Measurements from ENCODE around the gene SLC28A3.

SLC28A3 gene

DNA sequence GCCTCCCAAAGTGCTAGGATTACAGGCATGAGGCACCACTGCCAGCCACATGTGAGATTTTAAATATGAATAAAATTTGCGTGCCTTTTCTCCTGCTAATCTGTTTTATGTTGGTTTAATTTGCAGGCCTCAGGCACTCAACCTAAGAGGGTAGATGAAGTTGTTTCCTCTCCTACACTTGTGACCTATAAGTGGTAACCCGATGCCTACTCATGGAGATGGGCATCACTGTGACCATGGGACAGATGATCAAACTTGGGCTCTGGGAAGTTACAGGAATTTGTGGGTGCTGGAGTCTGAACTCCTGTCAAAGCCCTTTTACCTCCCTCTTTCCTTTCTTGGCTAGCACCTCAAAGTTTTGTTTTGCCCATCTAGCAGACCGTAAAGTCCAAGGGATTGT is 1.1 kb downstream of the SLC28A3 start:
- DNase-seq: no peak

DNA sequence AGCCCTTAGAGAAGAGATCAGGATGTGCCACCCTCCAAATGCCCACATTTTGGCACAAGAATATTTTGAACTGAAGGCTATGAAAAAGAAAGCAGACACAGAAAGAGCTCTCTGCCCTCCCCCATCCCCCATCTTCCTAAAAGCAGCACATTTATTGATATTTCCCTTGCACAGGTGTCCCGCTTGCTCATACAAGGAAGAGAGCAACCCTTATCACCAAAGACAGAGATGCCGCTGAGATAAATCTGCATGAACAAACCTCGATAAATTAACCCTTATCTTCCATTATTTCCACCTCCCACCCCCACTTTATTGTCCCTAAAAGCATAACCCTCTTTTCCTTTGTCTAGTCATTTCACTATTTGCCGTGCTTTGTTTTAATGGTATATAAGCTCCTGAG is 1.8 kb downstream of the SLC28A3 start:
- no peak for DNase-seq

DNA sequence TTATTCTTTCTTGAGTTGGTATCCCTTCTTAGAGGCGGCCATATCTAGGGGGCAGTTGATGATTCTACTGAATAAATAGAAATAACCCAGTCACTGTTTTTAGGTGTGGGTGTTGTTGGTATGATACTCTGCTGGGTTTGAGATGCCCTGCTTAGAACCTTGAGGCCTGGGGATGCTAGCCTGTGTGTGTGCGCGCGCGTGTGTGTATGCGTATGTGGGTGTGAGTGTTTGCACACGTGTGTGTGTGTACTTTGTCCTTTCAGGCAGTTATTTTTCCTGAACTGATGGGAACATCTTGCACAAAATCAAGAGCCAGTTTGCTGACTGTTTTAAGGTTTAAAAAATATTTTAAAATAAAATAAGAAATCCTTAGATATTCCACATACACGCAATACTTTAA is 3.3 kb downstream of the SLC28A3 start:
- DNase-seq: no peak

DNA sequence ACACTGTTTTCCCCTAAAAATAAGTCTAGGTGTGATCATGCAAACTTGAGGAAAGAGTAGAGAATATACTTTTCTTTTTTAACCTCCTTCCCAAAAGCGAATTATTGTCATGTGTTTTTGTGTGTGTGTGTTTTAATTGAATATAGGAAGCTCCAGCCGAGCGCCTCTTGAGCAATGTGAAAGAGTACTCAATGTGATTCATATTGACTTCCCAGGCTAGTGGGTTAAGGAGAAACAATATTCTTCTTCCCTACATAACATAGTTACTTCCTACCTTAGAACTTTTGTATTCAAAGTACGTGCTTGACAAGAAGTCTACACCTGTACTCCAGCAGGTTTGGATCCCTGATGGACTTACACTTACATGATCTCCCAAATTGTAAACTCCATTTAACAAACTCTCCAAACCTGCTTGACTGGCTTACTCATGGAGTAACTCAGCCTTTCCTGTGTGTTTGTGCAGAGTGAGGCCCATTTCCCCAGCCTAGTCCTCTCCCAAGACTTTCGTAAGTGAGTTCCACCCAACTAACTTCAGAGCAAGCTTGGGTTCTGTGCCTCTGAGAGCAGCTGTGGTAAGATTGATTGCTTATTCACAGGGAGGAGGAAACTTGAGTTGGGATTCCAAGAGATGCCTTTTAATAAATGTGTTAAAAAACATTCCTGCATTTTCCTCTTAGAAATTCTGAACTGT is 9.3 kb downstream of the SLC28A3 start:
- no peak for DNase-seq

DNA sequence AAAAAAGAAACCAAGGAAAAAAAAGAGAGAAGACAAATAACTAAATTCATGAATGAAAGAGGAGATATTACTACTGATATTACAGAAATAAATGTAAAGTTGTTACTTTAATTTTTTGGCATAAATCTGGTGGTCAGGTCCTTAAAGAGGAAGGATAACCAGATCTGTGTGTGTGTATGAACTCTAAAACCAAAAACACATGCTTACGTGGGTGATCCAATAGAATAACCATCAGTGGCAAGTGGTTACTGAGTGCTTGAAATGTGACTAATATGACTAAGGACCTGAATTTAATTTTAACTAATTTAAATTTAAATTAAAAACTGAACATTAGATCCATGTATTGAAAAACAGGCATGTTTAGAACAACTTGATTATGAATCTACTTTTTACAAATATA is 10.3 kb downstream of the SLC28A3 start:
- no peak for DNase-seq

DNA sequence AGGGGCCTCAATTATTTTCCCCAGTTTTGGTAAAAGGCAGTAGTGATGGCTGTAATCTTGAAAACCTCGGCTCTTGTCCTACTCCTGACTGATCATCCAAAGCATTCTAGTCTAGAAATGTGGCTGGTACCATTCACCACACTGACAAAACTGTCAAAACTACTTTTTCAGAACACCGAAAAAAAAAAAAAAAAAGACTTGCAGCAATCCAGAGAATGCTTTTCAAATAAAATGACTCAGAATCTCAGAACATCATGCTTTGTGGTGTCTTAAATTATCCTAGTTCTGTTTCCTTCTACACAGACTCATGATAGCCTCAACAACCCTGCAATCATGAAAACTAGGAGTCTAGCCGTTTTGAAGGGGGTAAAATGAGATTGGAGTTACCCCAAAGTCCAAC is 13.4 kb downstream of the SLC28A3 start:
- DNase-seq: no peak

DNA sequence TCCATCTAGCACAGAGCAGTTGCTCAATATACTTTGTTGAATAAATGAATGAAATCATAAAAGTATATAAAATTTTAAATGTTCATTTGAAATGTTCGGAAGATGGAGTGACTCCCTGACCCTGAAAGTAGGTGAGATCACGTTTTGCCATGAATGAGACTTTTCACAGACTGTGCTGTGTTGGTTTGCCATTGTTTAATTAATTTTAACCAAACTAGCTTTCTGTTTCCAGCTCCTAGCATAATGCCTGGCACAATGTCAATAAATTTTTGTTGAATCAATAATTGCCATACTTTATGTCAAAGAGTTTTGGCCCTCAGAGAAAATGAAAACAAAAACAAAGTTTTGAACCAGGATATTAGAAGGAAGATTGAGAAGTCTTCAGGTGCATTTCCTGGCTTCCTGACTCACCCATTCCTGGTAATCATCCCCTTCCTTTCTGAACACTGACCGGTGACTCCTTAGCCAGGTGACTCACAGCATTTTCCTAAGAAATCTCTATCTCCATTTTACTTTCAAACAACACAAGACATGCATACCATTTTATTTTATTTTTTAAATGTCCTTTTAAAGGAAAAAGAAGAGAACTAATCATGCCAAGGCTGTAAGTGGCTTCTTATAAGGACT is 15.1 kb downstream of the SLC28A3 start:
- no peak for DNase-seq

DNA sequence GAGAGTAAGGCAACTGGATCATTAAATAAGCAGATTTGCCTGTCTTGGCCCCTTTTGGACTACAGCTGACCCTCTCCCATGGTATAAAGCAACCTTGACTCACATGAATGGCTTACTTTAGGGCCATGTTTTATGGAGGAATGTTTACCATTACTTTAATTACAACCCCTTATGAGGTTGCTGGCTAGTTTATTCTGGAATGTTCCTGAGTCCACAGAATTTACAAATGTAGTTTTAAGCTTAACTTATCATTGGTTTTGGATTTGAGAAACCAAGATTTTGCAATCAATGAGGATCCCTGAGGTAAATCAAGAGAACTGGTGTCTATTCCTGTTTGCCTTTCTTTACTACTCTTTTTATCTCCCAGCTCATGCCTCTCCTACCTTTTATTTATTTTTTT is 15.7 kb downstream of the SLC28A3 start:
- no peak for DNase-seq

DNA sequence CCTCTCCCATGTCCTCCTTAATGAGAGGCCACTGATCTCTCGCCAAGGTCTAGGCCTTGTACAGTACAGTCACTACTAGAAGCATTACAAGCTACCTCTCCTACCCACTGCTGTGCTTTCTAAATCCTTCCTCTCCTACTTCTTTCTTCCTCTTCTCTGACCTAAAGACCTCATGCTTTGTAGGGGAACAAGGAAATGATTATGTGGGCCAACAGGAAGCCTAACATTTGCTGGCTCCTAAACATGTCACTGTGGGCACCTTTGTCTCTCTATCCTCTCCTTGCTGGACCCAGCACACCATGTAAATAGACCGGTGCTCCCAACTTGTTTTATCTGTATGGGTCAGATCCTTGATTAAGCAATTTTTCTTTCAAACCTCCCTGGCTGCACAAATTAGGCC is 16.7 kb downstream of the SLC28A3 start:
- DNase-seq: no peak

DNA sequence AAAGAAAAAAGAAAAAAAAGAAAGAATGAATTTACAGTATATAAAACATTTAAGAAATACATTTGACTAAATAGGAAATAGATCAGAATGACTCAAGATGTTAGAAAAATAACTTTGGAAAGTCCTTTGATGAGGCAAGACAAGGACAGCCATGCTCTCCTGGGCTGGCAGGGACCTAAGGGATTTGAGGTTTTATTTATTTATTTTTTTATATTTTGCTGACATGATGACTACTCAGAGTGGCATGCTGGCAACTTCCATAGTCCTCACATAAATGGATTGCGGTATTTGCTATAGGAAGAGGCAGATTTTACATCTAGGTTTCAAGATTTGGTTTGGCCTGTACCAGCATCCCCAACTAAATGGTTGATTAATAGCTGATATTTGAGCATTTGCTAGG is 17.7 kb downstream of the SLC28A3 start:
- no peak for DNase-seq

DNA sequence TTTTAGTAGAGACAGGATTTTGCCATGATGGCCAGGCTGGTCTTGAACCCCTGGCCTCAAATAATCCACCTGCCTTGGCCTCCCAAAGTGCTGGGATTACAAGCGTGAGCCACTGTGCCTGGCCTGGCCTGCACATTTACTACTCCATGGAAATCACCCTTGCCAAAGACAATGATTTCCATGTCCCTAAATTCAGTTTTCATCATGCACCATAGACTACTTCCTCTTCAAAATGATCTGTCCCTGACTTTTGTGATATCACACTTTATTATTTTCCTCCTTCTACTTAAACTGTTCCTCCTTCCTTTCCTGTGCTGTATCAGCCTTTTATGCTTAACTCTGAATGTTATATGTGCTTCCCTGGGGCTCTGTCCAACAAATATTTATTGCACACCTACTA is 20.3 kb downstream of the SLC28A3 start:
- DNase-seq: no peak

DNA sequence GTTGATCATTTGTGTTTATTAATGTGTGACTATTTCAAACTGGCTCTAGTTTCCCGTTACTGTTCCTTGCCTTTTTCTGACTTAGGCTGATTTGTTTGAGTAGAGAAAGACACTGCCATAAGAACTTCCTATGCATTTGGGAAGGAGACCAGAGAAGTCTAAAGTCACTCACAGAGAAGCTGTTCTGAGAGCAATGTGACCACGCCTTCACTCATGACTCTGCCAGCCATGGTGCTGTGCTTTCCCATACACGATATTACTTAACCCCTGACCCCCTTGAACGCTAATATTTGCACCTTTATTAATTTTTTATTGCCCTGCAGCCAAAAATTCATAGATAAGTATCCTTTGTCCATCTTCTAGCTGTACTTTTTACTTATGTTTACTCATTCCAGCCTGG is 20.9 kb downstream of the SLC28A3 start:
- DNase-seq: no peak

DNA sequence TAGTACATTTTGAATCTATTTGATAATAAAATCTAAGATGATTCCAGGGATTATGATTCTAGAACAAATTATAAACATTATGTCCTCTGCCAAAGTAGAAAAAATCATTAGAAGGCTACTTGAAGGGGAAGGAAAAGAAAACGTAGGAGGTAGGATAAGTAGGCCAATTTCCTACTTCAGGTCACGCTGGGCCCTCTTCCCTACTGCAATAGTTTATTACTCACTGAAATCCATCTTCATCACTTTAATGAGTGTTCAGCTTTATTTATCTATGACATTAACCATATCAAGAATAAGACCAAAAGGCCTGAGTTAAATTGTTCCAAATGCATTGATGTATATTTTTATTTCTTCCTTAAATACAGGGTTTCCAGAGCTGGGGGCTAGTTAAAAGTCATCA is 21.6 kb downstream of the SLC28A3 start:
- no peak for DNase-seq

DNA sequence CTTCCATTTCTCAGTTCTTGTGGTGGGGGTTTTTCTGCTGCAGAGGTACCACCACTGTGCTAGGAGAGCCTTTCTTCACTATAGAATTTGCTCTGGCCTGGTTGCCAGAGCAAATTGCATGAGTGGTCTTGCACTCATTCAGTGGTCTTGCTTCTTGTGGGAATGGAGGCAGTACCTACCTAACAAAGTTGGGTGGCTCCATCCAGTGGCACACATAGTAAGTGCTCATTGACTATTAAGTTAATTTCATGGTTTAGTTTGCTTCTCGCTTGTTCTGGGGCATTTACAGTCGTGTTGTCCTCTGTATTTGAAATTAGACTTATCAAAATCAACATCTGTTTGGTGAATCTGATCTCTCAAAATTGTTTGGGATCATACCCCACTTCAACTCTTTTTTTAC is 23.0 kb downstream of the SLC28A3 start:
- DNase-seq: no peak

DNA sequence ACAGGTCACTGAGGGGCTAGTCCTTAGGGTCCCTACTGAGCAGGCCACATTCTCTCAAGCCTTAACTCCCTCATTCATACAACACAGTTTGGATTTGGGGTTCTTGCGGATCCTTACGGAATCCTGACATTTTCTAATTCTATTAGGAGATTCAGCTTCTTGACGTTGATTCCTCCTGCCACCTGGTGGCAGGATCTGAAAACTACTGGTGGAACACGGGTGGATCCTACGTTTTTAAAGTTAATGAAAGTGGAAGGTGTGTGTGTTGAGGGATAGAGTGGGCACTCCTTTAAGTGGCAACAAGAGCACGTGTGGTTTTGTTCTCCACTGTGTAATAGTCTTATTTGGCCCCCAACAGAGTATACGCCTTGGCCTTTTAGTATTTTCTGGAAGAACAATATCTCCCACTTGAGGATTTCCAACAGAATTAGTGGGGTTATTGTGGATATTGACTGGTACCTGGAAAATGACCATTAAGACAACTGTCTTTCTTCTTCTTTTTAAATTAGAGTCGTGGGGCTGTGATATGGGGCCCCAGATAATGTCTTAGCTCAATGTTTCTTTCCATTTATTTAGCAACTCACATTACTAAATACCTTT is 25.2 kb downstream of the SLC28A3 start:
- DNase-seq: peak; percentile 42

DNA sequence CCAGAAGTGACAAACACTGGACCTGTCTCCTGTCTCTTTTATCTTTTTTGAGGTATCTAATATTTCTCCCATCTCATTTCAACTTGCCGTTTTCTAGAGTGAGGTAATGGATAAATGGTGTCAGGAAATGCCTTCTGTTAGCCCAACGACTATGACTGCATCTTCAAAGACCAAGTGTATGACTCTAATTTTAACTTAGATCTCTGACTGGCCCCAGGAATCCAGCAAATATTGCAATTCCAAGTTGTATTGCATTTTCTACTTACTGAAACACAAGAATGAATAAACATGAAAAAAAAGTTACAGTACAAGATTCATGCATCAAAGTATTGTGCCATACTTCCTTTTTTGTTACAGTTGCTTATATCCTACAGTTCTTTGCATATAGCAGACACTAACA is 26.3 kb downstream of the SLC28A3 start:
- DNase-seq: no peak

DNA sequence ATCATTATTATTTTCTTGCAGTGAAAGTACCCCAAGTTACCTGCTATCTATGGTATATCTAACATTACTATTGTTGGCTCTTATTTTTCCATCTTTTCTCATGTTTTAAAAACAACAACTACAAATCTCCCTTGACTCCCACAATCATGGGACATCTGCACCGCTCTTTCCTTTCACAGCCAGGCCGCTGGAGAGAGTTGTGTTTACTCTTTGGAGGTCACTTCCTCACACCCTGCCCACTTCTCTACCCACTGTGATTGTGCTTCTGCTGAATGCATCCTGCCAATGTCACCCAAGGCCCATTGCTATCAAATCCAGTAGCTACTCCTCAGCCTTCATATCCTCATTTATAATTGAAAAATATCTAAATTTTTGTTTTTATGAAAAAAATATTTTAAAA is 29.7 kb downstream of the SLC28A3 start:
- DNase-seq: no peak

DNA sequence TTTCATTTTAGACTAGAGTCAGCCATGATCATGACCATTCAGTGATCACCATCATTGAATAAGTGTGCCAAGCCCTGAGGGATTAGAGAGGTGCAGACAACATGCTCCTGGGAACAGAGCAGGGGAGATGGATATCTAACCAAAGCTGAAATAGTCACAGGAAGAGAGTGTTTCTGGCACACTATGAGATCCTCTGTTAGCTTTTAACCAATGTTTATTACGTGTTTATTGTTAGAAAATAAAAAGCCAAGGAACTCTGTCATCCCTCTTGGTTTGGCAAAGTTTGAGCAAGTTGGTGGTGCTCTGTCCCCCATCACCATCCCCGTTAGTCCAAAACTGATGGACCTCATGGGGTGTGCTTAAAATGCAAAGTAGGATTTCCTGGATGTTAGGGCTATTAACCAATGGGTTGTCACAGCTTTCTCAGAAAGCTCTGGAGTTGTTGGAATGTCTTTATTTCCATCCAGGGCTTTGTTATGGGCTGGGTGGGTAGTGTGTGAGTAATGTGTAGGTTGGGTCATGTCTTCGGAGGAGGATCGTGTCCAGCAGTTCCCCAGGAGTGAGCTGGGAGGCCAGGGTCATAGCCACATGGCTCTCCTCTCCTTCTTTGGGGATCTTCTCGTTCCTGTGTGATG is 34.9 kb downstream of the SLC28A3 start:
- DNase-seq: no peak

DNA sequence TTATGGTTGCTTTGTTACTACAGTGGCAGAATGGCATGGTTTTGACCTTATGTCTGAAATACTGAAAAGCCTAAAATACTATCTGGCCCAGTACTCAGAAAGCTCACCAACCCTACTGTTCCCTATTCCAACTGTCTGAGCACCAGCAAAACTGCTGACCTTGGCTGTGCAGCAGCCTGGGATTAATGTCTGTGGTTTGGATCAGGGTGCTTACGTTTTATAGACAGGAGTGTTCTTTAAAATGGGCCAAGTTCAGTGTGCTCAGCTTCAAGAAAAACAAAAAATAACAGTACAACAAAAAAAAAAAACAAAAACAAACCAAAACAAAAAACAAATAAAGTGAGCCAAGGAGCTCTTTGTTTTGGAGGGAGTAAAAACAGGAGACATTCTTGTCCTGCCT is 36.4 kb downstream of the SLC28A3 start:
- DNase-seq: no peak

DNA sequence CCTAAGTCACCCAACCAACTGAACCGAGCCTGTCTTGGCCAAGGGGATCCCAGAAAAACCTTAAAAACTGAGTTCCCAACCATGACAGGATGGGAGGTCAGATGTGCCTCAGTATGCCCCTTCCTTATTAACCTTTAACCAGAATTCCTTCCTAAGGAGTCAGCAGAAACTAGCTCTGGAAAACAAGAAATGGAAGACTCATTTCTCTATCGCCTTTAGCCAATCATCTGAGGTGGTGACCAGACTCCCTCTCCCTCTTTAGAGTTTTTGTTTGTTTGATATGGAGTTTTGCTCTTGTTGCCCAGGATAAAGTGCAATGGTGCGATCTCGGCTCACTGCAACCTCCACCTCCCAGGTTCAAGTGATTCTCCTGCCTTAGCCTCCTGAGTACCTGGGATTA is 37.5 kb downstream of the SLC28A3 start:
- DNase-seq: no peak

DNA sequence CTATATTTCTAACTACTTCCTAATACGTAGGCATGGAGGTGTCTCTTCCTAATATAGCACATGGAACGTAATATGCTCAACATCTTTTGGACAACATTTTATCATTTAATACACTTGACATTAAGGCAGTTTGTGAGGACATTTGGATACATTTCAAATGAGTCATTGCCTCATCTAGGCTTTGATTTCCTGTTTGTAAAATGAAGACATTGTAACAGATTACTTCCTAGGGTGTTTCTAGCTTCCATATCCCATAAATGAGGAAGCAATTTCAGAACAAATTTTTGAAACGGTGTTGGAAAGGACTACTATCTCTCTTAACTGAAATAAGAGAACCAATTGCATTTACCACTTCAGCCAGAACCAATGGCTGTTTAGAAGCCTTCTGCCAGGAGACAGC is 38.7 kb downstream of the SLC28A3 start:
- DNase-seq: no peak

DNA sequence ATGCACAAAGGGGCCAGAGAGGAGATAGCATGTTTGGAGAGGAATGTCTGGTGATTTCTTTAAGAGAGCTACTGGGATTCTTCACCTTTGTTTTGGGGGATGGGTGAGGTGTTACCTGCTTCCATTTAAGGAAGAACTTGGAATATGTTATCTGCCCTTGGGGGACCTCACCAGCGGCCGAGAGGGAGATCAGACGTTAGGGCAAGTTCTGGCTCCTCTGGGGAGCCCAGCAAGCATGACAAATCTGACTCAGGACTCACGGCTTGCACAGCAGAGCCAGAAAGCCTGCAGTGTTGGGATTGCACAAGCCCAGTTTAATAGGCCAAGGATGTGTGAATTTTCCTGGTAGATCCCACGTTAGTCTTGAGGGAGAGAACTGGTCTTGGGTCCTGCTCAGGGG is 40.3 kb downstream of the SLC28A3 start:
- no peak for DNase-seq

DNA sequence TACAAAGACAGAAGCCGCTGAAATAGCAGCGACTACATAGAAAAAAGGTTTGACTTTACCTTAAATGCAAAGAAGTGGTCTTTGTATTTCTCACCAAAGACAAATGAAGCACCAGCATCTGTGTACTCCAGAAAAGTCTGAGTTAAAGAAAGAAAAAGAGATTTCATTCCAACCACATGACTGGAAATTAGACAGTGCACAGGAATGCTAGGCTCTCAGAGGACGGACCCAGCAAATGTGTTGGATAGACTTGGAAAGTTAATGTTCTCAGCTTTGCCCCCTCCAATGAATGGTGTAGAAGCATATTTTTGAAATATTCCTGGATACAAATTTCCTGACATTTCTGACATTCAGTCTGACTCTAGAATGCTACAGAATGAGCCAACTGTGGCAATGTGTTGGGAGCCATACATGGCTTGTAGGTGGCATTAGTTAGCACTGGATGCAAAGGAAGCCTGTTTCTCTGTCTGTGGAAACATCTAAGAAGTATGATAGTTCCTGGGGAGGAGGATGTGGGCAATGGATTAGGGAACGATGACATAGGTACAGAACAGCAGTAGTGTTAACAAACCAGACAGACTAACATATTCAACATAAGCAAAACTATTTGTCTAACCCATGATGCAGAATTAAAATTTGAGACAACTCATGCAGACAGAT is 43.3 kb downstream of the SLC28A3 start:
- DNase-seq: no peak
